OCI-LY7 (cell line): Measurements from ENCODE around the gene SLF1. TPM values are rescaled to one million over a fixed set of nuclear protein-coding genes. Genes with fewer than 3 reads are reported as not detected.

ENCODE experiments used
- BruUV-seq: library from RNA; stranded (reverse); fragments of 400-500 nt; replicated peaks from 2 replicates; lab custom pipeline; 2021; lab: Mats Ljungman, UMichigan
- CTCF ChIA-PET: fragments of 300-600 bp; sonication (Branson Sonifier 250); formaldehyde crosslinking; loops from one replicate; lab custom pipeline; 2022; ENCODE audit warnings: antibody characterized with exemption; ENCODE audit not compliant: unreplicated experiment; lab: Charles Lee
- POLR2A ChIA-PET: fragments of 300-600 bp; sonication (Branson Sonifier 250); formaldehyde crosslinking; loops from one replicate; lab custom pipeline; 2022; ENCODE audit warnings: antibody characterized with exemption; lab: Charles Lee
- DNase-seq: peaks from one replicate; pipeline ENCODE4 v3.0.0-alpha.2; 2015; ENCODE audit warnings: low spot score
- H2AFZ ChIP-seq: fragments of 200-600 bp; sonication (generic), shearing (Covaris generic); 2 replicates; pipeline ENCODE4 v1.6.1; 2014; ENCODE audit warnings: mild to moderate bottlenecking, antibody characterized with exemption, low read length, moderate library complexity
- H3K27ac ChIP-seq: fragments of 200-600 bp; sonication (generic); 2 replicates; pipeline ENCODE4 v1.5.1; 2014; ENCODE audit warnings: mixed run types, low read depth, mild to moderate bottlenecking, moderate library complexity, low read length, inconsistent platforms; ENCODE audit not compliant: poor library complexity, severe bottlenecking
- H3K36me3 ChIP-seq: fragments of 200-600 bp; sonication (generic); 2 replicates; pipeline ENCODE4 v1.6.1; 2014; ENCODE audit warnings: mild to moderate bottlenecking, antibody characterized with exemption, low read length, moderate library complexity, mixed read lengths; ENCODE audit not compliant: insufficient read depth
- H3K4me1 ChIP-seq: fragments of 200-600 bp; sonication (generic); 2 replicates; pipeline ENCODE4 v1.5.1; 2014; ENCODE audit warnings: mild to moderate bottlenecking, low read length; ENCODE audit not compliant: insufficient read depth, poor library complexity, severe bottlenecking
- H3K4me2 ChIP-seq: fragments of 200-600 bp; sonication (generic); 2 replicates; pipeline ENCODE4 v1.6.1; 2014; ENCODE audit warnings: mild to moderate bottlenecking, low read length
- H3K4me3 ChIP-seq: fragments of 200-600 bp; sonication (generic); 2 replicates; pipeline ENCODE4 v1.5.1; 2014; ENCODE audit warnings: mild to moderate bottlenecking, low read depth, low read length; ENCODE audit not compliant: poor library complexity, severe bottlenecking
- H3K79me2 ChIP-seq: fragments of 200-600 bp; sonication (generic); 2 replicates; pipeline ENCODE4 v1.6.1; 2016; ENCODE audit warnings: low read depth, mild to moderate bottlenecking, low read length, moderate library complexity, mixed read lengths; ENCODE audit not compliant: insufficient read depth
- H3K9me2 ChIP-seq: fragments of 200-600 bp; sonication (generic); 2 replicates; pipeline ENCODE4 v1.6.1; 2016; ENCODE audit warnings: mild to moderate bottlenecking, low read length, mixed read lengths; ENCODE audit not compliant: insufficient read depth
- H3K9me3 ChIP-seq: fragments of 200-600 bp; sonication (generic); 2 replicates; pipeline ENCODE4 v1.6.1; 2014; ENCODE audit warnings: mild to moderate bottlenecking, mixed run types, low read length, mixed read lengths
- H4K20me1 ChIP-seq: fragments of 200-600 bp; sonication (generic); 2 replicates; pipeline ENCODE4 v1.6.1; 2014; ENCODE audit warnings: mild to moderate bottlenecking, antibody characterized with exemption, low read length, moderate library complexity, mixed read lengths; ENCODE audit not compliant: insufficient read depth
- EZH2phosphoT487 ChIP-seq: fragments of 200-600 bp; sonication (generic); IDR thresholded peaks from 2 replicates; pipeline ENCODE4 v1.6.1; 2018; ENCODE audit warnings: low read depth, borderline replicate concordance, mild to moderate bottlenecking, mixed run types, antibody characterized with exemption, low read length, moderate library complexity, mixed read lengths
- intact Hi-C: fragments of 100-400 bp; cut with micrococcal nuclease; formaldehyde crosslinking; loops from one replicate; pipeline ENCODE4 v1.10.0; 2022; ENCODE audit not compliant: unreplicated experiment
- total RNA-seq, 2 experiments: library from RNA; depleted of rRNA in 1 of 2; stranded (reverse); fragments of >200 nt in 1 of 2; shearing (Covaris generic) in 1 of 2; gene quantifications; 2 replicates each; pipeline ENCODE4 v1.2.3, GENCODE V29; 2014 to 2022
- TF ChIP-seq, protein P1 (sequence below): fragments of 200-600 bp; sonication (generic); conservative IDR thresholded peaks from 2 replicates; pipeline ENCODE4 v1.5.1; 2014; ENCODE audit warnings: mild to moderate bottlenecking, antibody characterized with exemption, low read length, moderate library complexity, mixed read lengths

SLF1 gene
- total RNA-seq, 2 experiments from 2014 or later: 16.0 to 20.9 TPM

GRCh38 chr5:94575196-94575595 is 43.3 kb upstream of the SLF1 start:
- Histone ChIP-seq H3K4me1 (no peaks in the 10 kb centered on the region), H3K79me2 (no peaks in the 10 kb centered on the region), H3K9me3 (no peaks in the 10 kb centered on the region), H3K9me2 (no peaks in the 10 kb centered on the region), H3K36me3 (no peaks in the 10 kb centered on the region), H2AFZ (no peak overlapping the region), H3K27ac (no peak overlapping the region), H4K20me1 (no peaks in the 10 kb centered on the region), H3K4me3 (no peak overlapping the region), H3K4me2 (no peak overlapping the region)
- BruUV-seq: no TSS peak
- POLR2A ChIA-PET: interaction anchor here (0.8 kb wide), 1 partner anchor 9 kb away, joined by 3 read pairs; no protein-coding TSS in a partner anchor
- no peak for DNase-seq
- CTCF ChIA-PET: interaction anchor here (0.6 kb wide), 1 partner anchor 8 kb away, joined by 3 read pairs; no protein-coding TSS in a partner anchor
- TF ChIP-seq EZH2phosphoT487: no peak
- TF ChIP-seq, protein P1, sequence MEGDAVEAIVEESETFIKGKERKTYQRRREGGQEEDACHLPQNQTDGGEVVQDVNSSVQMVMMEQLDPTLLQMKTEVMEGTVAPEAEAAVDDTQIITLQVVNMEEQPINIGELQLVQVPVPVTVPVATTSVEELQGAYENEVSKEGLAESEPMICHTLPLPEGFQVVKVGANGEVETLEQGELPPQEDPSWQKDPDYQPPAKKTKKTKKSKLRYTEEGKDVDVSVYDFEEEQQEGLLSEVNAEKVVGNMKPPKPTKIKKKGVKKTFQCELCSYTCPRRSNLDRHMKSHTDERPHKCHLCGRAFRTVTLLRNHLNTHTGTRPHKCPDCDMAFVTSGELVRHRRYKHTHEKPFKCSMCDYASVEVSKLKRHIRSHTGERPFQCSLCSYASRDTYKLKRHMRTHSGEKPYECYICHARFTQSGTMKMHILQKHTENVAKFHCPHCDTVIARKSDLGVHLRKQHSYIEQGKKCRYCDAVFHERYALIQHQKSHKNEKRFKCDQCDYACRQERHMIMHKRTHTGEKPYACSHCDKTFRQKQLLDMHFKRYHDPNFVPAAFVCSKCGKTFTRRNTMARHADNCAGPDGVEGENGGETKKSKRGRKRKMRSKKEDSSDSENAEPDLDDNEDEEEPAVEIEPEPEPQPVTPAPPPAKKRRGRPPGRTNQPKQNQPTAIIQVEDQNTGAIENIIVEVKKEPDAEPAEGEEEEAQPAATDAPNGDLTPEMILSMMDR: no peak
- intact Hi-C loops: no loop called here

DNA sequence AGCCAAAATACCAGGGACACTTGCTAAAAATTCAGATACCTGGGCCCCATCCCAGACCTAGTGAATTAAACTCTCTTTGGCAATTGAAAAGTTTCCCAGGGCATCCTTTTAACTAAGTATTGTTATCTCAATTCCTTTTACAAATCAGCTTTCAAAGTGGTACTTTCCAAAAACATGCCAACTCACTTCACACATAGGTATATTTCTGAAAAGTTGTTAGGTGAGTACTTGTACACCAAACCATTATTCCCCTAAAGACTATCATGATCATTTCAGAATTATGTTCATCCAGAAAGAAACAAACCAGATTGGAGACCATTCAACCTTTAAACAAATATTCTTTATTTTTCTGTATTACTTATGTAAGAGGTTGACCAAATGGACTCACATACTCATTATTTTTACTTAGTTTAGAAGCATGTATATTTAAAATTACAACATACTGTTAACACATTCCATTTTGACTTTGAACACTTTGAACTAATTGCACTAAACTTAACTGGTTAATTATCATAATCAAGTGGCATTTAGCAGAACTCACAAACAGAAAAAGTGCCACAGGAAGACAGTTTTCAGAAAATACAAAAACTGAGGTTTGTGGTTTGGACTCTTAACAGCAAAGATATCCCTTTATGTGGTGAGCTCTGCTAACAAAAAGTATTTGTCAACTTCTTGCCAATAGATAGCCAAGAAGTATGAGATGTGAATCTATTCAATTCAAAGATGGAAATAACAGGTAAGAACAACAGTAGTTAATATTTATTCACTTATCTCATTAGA is 40.8 kb upstream of the SLF1 start:
- no peaks in the 10 kb centered on the region for H3K9me2 ChIP-seq
- no peak for DNase-seq
- BruUV-seq: no TSS peak
- no peak overlapping the region for H3K27ac ChIP-seq
- H3K4me3 ChIP-seq: no peak overlapping the region
- H3K9me3 ChIP-seq: no peaks in the 10 kb centered on the region
- H3K4me2 ChIP-seq: no peak overlapping the region
- ChIA-PET CTCF (no interaction called here), POLR2A (no interaction called here)
- TF ChIP-seq, protein P1: no peak
- TF ChIP-seq EZH2phosphoT487: no peak
- no peak overlapping the region for H2AFZ ChIP-seq
- no peaks in the 10 kb centered on the region for H3K36me3 ChIP-seq
- no peaks in the 10 kb centered on the region for H3K79me2 ChIP-seq
- no peaks in the 10 kb centered on the region for H3K4me1 ChIP-seq
- intact Hi-C loops: no loop called here
- H4K20me1 ChIP-seq: no peaks in the 10 kb centered on the region

- Histone ChIP-seq H4K20me1 (no peaks in the 10 kb centered on the region), H3K4me1 (no peaks in the 10 kb centered on the region), H3K79me2 (no peaks in the 10 kb centered on the region), H3K9me2 (no peaks in the 10 kb centered on the region), H3K36me3 (no peaks in the 10 kb centered on the region), H2AFZ (no peak overlapping the region), H3K9me3 (no peaks in the 10 kb centered on the region), H3K27ac (no peak overlapping the region), H3K4me3 (no peak overlapping the region), H3K4me2 (no peak overlapping the region)
- ChIA-PET POLR2A (interaction anchor here (0.6 kb wide), 3 partner anchors 10 to 259 kb away, joined by 3 to 4 read pairs (median 3); no protein-coding TSS in a partner anchor), CTCF (no interaction called here)
- no TSS peak for BruUV-seq
- intact Hi-C loops: no loop called here
- no peak for DNase-seq
- TF ChIP-seq EZH2phosphoT487: no peak
- TF ChIP-seq, protein P1: no peak
Observed at GRCh38 chr5:94595281-94595840, 23.1 kb upstream of the SLF1 start.
